SK-N-DZ (cell line): ENCODE data around the gene ERMP1.

Source experiments
- DNase-seq: peaks from one replicate; pipeline ENCODE4 v3.0.0-alpha.2; 2015; ENCODE audit warnings: low spot score

The ERMP1 gene

DNA sequence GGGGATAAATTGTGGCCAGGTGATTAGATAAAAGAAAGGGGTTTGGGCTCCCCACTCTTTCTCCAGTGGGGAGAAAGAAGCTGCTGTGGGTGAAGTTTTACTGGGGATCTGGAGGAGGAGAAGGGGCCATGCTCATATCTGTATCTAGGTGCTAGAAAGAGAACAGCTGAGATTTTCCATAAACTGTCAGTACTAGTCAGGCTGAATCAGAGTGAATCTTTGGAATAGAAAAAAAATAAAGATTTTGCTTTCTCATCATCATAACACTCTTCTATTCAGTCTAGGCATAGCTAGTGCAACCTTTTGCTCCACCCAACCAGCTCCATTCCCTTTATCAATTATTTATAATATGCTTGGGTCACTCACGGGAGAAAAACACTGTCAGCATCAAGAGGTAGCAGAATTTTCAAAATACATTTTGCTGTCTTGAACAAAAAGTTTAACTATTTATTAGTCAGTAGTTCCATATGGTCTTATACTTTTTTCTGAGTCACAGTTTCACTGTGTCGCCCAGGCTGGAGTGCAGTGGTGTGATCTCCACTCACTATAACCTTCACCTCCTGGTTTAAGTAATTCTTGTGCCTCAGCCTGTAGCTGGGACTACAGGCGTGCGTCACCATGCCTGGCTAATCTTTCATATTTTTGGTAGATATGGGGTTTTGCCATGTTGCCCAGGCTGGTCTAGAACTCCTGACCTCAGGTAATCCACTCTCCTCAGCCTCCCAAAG is 21.3 kb upstream of the ERMP1 start:
- no peak for DNase-seq

DNA sequence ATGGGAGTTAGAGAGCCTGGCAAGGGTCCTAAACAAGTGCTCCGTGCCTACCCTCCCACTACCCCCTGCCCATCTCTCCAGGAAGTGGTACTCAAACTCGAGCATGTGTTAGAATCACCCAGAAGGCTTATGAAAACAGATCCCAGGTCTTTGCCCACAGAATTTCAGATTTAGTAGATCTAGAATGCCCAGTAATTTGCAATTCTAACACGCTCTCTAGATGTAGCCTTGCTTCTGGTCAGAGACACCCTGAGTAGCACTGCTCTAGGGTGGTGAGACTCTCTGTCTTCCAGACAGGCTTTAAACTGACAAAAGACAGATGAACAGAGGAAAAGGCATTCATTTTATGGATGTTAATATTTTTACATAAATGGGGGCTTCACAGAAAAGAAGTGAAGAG is 20.7 kb upstream of the ERMP1 start:
- no peak for DNase-seq

DNA sequence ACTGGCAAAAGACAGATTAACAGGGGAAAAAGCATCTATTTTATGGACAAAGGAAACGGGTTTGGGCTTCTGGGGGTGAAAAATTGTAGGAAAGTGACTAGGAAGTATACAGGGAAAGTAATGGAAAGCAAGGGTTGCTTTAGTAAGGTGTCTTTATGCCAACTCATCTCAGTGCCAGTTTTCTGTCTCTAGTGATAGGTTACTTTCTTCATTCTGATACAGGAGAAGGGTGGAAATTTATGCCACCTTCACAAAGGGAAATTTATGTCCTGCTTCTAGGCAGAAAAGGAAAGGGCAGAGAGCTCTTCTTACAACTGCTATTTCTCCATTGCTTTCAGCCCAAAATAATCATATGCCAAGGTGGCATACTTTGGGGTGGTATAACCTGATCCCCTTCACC is 20.1 kb upstream of the ERMP1 start:
- no peak for DNase-seq

DNA sequence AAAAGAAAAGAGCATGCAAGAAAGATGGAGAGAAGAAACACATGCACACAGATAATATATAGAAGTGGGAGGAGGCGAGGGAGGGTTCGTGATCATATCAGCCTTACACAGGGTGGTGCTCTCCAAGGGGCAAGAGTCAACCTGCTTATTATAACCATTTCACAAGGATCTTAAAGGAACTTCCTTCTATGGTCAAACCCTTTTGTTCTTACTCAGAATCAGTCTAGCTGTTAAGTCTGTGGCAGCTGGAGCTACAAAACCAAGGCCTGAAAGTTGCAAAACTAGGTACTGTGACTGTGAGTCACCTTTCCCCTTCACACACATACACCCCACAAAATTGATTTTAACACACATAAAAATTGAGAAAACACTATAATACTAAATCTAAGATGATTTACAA is 18.5 kb upstream of the ERMP1 start:
- no peak for DNase-seq

DNA sequence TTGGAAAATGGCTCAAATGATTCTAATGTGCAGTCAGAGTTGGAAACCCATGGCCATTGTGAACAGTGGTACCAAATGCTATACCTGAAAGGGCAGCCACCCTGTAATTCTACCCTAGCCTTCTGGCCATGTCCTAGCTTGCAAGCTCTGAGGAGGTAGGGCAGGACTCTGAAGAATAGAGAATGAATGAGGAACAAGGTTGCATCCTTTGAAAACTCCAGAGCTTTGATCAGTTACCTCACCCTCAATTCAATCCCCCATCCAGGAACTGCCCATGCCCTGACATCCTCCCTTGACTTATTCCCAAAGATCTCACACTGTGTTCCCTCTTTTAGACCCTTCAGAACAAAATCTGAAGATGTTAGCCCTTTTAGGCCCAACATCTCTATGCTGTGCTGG is 17.8 kb upstream of the ERMP1 start:
- DNase-seq: no peak

- no peak for DNase-seq
Measured at GRCh38 chr9:5848372-5848882, 15.5 kb upstream of the ERMP1 start.

- no peak for DNase-seq
Measured at GRCh38 chr9:5846501-5846921, 13.6 kb upstream of the ERMP1 start.

GRCh38 chr9:5846096-5846495 is 13.2 kb upstream of the ERMP1 start:
- peak; percentile 20 for DNase-seq

GRCh38 chr9:5845157-5845531 is 12.2 kb upstream of the ERMP1 start:
- no peak for DNase-seq

DNA sequence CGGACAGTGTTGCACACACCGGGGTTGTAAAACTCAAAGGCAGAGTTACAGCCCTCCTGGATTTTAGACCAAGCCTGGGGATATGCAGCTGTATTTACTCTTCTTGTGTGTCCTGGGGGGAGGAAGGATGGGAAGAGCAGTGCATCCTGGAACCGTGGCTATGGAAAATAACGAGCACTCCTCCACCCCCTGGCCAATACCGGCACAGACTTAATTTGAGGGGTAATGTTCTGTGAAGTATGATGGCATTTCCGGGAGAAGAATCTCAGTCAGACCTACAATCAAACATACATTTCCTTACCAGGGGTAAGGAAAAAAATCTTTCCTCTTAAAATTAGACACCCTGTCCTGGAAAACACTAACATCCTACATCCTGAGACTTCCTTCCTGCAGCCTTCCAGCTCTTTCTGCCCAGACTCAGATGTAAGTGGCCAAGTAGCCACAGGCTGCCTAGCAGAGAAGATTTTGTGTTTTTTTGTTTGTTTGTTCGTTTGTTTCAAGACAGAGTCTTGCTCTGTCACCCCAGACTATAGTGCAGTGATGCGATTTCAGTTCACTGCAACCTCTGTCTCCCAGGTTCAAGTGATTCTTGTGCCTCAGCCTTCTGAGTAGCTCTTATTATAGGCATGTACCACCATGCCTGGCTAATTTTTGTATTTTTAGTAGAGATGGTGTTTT is 11.0 kb upstream of the ERMP1 start:
- no peak for DNase-seq

- DNase-seq: no peak
Measured at GRCh38 chr9:5842929-5843793, 10.2 kb upstream of the ERMP1 start.

DNA sequence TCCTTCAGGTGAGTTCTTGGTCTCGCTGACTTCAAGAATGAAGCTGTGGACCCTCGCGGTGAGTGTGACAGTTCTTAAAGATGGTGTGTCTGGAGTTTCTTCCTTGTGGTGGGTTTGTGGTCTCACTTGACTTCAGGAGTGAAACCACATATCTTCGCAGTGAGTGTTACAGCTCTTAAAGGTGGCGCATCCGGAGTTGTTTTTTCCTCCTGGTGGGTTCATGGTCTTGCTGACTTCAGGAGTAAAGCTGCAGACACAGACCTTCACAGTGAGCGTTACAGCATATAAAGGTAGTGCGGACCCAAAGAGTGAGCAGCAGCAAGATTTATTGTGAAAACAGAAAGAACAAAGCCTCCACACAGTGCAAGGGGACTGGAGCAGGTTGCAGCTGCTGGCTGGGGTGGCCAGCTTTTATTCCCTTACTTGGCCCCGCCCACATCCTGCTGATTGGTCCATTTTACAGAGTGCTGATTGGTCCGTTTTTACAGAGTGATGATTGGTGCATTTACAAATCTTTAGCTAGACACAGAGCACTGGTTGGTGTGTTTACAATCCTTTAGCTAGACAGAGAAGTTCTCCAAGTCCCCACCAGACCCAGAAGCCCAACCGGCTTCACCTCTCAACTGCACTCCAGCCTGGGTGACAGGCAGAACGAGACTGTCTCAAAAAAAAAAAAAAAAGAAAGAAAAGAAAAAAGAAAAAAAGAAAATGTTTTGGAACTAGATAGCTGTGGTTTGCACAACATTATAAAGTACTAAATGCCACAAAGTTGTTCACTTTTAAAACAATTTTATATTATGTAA is 9.1 kb upstream of the ERMP1 start:
- no peak for DNase-seq

DNA sequence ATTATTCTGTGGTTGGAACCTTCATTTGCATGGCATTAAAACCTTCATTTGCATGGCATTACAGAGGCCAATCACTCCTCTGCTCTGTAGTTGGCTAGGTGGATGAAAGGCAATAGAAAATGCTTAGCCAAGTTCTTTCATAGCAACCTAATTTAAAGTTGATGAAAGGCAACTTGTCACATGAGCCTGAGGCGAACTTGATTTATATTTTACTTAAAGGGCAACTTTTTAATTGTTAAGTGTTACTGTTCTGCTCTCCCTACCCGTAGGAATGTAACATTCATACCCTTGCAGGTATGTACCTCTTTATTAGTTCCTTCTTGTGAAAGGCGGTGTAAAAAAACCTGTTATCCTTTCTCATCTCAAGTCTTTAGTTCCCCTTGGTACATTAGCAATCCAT is 7.9 kb upstream of the ERMP1 start:
- DNase-seq: no peak

GRCh38 chr9:5839572-5839902 is 6.6 kb upstream of the ERMP1 start:
- DNase-seq: no peak

DNA sequence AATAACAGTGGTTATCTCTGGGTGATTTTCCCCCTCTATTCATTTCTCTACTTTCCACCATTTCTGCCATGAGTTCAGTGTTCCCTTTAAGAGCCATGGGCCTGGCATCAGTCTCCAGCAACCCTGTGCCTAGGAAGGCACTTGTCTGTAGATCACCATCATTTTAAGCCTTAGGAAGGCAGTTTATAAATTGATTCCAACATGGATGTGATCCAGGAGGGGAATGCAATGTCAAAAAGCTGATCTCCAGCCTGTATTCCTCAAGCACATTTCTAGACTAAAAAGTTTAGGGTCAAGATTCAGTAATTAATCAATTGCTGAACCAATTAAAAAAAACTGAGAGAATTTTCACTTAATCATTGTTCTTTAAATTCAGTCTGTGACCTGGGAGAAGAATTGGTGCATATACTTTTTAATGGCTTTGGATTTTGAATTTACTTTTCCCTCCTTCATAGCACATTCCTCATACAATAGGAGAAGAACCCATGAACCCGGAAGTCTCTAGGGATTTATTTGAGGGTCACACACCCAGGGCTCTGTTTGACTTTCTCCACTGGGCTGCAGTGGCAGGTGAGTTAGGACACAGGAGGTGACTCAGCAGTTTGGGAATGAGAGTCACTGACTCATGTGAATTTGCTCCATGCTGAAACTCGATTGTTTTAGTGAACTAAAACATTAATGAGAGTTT is 6.1 kb upstream of the ERMP1 start:
- DNase-seq: no peak

- DNase-seq: no peak
Measured at GRCh38 chr9:5835808-5836207, 2.9 kb upstream of the ERMP1 start.

GRCh38 chr9:5834214-5834613 is 1.3 kb upstream of the ERMP1 start:
- no peak for DNase-seq

DNA sequence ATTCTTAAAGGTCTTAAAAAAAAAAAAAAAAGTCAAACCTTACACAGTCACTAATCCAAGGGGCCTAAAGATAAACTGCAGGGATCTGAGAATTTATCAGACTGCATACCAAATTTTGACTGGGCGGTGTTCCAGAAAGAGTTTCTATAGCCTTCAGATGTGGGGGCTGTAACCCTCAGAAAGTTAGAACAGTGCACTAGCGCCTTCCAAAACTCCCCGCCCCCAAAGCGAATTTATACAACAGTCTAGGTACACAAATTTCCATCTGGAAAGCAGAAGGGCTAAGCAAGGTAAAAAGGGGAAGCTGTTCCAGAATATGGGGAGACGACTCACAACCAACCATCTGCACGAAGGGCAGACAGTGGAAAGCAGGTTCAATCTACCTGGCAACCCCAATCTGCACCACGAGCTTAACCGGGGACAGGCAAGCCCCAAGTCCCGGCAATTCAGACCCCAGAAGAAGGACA is 813 bp downstream of the ERMP1 start:
- DNase-seq: no peak

DNA sequence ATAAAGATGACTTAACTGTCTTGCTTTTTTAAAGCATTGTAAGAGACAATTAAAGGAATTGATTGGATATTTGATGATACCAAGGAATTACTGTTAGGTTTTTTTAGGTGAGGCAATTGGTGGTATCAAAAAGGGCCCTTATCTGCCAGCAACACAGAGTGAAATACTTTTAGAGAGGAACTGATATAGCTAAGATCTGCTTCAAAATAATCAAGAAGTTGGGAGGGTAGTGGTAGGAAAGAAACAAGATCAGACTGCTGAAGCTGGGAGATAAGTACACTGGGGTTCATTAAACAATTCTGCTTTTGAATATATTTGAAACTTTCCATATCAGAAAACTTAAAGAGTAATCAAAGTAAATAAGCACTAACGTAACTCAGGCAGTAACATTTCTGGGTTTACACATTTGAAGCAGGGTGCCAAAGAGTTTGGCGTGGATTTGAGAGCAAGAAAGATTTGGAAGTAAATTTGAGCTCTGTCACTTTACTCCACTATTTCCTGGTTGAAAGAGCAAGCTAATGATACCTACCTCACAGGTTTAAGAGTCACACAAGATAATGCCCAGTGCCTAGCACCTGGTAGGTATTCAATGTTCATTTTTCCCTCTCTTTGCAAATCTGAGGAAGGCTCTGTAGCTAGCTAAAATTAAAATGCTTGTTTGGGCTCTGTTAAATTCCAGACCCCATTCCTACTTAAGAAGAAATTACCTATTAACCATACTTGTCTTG is 6.9 kb downstream of the ERMP1 start:
- DNase-seq: no peak

DNA sequence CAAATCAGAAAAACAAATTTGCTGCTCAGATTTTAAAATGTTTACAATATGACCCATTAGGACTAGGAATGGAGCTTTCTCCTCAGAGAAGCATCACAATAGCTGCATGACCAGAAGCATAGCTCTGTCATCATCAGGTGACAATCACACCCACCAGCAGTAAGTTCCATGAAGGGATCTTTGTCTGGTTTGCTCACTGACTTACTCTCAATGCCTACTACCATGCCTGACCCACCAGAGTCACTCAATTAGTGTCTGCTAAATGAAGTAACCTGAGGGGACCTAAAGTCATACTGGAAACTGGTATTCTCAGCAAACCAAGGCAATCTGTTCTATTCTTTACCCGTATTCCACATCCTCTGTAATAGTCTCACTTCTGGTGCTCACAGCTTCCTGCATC is 7.7 kb downstream of the ERMP1 start:
- no peak for DNase-seq
